OCI-LY7 (cell line): ENCODE results near the gene WDR90. TPM values are rescaled to one million over a fixed set of nuclear protein-coding genes. Genes with fewer than 3 reads are reported as not detected.
A peak's percentile ranks its signal among the peaks of the same experiment; 100 is the strongest.

Source experiments
- BruUV-seq: library from RNA; stranded (reverse); fragments of 400-500 nt; replicated peaks from 2 replicates; lab custom pipeline; 2021; lab: Mats Ljungman, UMichigan
- CTCF ChIA-PET: fragments of 300-600 bp; sonication (Branson Sonifier 250); formaldehyde crosslinking; loops from one replicate; lab custom pipeline; 2022; ENCODE audit warnings: antibody characterized with exemption; ENCODE audit not compliant: unreplicated experiment; lab: Charles Lee
- POLR2A ChIA-PET: fragments of 300-600 bp; sonication (Branson Sonifier 250); formaldehyde crosslinking; loops from one replicate; lab custom pipeline; 2022; ENCODE audit warnings: antibody characterized with exemption; lab: Charles Lee
- DNase-seq: peaks from one replicate; pipeline ENCODE4 v3.0.0-alpha.2; 2015; ENCODE audit warnings: low spot score
- H2AFZ ChIP-seq: fragments of 200-600 bp; sonication (generic), shearing (Covaris generic); 2 replicates; pipeline ENCODE4 v1.6.1; 2014; ENCODE audit warnings: mild to moderate bottlenecking, antibody characterized with exemption, low read length, moderate library complexity
- H3K27ac ChIP-seq: fragments of 200-600 bp; sonication (generic); 2 replicates; pipeline ENCODE4 v1.5.1; 2014; ENCODE audit warnings: mixed run types, low read depth, mild to moderate bottlenecking, moderate library complexity, low read length, inconsistent platforms; ENCODE audit not compliant: poor library complexity, severe bottlenecking
- H3K36me3 ChIP-seq: fragments of 200-600 bp; sonication (generic); 2 replicates; pipeline ENCODE4 v1.6.1; 2014; ENCODE audit warnings: mild to moderate bottlenecking, antibody characterized with exemption, low read length, moderate library complexity, mixed read lengths; ENCODE audit not compliant: insufficient read depth
- H3K4me1 ChIP-seq: fragments of 200-600 bp; sonication (generic); 2 replicates; pipeline ENCODE4 v1.5.1; 2014; ENCODE audit warnings: mild to moderate bottlenecking, low read length; ENCODE audit not compliant: insufficient read depth, poor library complexity, severe bottlenecking
- H3K4me2 ChIP-seq: fragments of 200-600 bp; sonication (generic); 2 replicates; pipeline ENCODE4 v1.6.1; 2014; ENCODE audit warnings: mild to moderate bottlenecking, low read length
- H3K4me3 ChIP-seq: fragments of 200-600 bp; sonication (generic); 2 replicates; pipeline ENCODE4 v1.5.1; 2014; ENCODE audit warnings: mild to moderate bottlenecking, low read depth, low read length; ENCODE audit not compliant: poor library complexity, severe bottlenecking
- H3K79me2 ChIP-seq: fragments of 200-600 bp; sonication (generic); 2 replicates; pipeline ENCODE4 v1.6.1; 2016; ENCODE audit warnings: low read depth, mild to moderate bottlenecking, low read length, moderate library complexity, mixed read lengths; ENCODE audit not compliant: insufficient read depth
- H3K9me2 ChIP-seq: fragments of 200-600 bp; sonication (generic); 2 replicates; pipeline ENCODE4 v1.6.1; 2016; ENCODE audit warnings: mild to moderate bottlenecking, low read length, mixed read lengths; ENCODE audit not compliant: insufficient read depth
- H3K9me3 ChIP-seq: fragments of 200-600 bp; sonication (generic); 2 replicates; pipeline ENCODE4 v1.6.1; 2014; ENCODE audit warnings: mild to moderate bottlenecking, mixed run types, low read length, mixed read lengths
- H4K20me1 ChIP-seq: fragments of 200-600 bp; sonication (generic); 2 replicates; pipeline ENCODE4 v1.6.1; 2014; ENCODE audit warnings: mild to moderate bottlenecking, antibody characterized with exemption, low read length, moderate library complexity, mixed read lengths; ENCODE audit not compliant: insufficient read depth
- EZH2phosphoT487 ChIP-seq: fragments of 200-600 bp; sonication (generic); IDR thresholded peaks from 2 replicates; pipeline ENCODE4 v1.6.1; 2018; ENCODE audit warnings: low read depth, borderline replicate concordance, mild to moderate bottlenecking, mixed run types, antibody characterized with exemption, low read length, moderate library complexity, mixed read lengths
- intact Hi-C: fragments of 100-400 bp; cut with micrococcal nuclease; formaldehyde crosslinking; loops from one replicate; pipeline ENCODE4 v1.10.0; 2022; ENCODE audit not compliant: unreplicated experiment
- total RNA-seq, 2 experiments: library from RNA; depleted of rRNA in 1 of 2; stranded (reverse); fragments of >200 nt in 1 of 2; shearing (Covaris generic) in 1 of 2; gene quantifications; 2 replicates each; pipeline ENCODE4 v1.2.3, GENCODE V29; 2014 to 2022
- TF ChIP-seq, protein P1 (sequence below): fragments of 200-600 bp; sonication (generic); conservative IDR thresholded peaks from 2 replicates; pipeline ENCODE4 v1.5.1; 2014; ENCODE audit warnings: mild to moderate bottlenecking, antibody characterized with exemption, low read length, moderate library complexity, mixed read lengths

WDR90 gene
- total RNA-seq, 2 experiments from 2014 or later = 110 to 153 TPM

DNA sequence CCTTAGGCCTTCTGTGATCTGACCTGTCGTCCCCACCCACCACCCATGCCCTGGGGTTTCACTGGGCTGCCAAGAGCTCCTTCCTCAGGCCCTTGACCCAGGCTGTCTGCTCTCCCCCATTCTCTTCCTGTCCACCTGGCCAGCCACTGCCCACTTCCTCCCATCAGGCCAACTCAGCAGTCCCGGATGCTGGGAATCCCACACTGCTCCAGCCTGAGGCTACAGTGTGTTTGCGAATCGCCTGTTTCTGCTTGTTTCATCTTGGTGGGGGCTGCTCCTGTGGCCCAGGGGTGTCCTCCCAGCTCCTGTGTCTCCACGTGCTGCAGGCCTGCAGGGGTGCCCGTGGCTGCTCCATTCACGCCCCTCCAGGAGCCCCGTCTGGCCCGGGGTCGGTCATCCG lies 64.9 kb downstream of the WDR90 start:
- intact Hi-C loops = no loop called here
- CTCF ChIA-PET = no interaction called here
- TF ChIP-seq, protein P1, sequence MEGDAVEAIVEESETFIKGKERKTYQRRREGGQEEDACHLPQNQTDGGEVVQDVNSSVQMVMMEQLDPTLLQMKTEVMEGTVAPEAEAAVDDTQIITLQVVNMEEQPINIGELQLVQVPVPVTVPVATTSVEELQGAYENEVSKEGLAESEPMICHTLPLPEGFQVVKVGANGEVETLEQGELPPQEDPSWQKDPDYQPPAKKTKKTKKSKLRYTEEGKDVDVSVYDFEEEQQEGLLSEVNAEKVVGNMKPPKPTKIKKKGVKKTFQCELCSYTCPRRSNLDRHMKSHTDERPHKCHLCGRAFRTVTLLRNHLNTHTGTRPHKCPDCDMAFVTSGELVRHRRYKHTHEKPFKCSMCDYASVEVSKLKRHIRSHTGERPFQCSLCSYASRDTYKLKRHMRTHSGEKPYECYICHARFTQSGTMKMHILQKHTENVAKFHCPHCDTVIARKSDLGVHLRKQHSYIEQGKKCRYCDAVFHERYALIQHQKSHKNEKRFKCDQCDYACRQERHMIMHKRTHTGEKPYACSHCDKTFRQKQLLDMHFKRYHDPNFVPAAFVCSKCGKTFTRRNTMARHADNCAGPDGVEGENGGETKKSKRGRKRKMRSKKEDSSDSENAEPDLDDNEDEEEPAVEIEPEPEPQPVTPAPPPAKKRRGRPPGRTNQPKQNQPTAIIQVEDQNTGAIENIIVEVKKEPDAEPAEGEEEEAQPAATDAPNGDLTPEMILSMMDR = no peak
- no peak for TF ChIP-seq EZH2phosphoT487
- Histone ChIP-seq H4K20me1 (no peaks in the 10 kb centered on the region), H3K27ac (no peak overlapping the region), H3K36me3 (no peaks in the 10 kb centered on the region), H3K4me3 (no peak overlapping the region), H3K4me2 (peak overlapping the region; percentile 58; the same call in 1 of the 2 replicates), H3K9me3 (no peaks in the 10 kb centered on the region), H3K4me1 (peaks cover 25% of the 10 kb centered on the region), H3K79me2 (no peaks in the 10 kb centered on the region), H2AFZ (no peak overlapping the region), H3K9me2 (no peaks in the 10 kb centered on the region)
- no TSS peak for BruUV-seq
- no peak for DNase-seq
- POLR2A ChIA-PET = interaction anchor here (2.0 kb wide), 1 partner anchor 14 kb away, joined by 5 read pairs; no protein-coding TSS in a partner anchor

DNA sequence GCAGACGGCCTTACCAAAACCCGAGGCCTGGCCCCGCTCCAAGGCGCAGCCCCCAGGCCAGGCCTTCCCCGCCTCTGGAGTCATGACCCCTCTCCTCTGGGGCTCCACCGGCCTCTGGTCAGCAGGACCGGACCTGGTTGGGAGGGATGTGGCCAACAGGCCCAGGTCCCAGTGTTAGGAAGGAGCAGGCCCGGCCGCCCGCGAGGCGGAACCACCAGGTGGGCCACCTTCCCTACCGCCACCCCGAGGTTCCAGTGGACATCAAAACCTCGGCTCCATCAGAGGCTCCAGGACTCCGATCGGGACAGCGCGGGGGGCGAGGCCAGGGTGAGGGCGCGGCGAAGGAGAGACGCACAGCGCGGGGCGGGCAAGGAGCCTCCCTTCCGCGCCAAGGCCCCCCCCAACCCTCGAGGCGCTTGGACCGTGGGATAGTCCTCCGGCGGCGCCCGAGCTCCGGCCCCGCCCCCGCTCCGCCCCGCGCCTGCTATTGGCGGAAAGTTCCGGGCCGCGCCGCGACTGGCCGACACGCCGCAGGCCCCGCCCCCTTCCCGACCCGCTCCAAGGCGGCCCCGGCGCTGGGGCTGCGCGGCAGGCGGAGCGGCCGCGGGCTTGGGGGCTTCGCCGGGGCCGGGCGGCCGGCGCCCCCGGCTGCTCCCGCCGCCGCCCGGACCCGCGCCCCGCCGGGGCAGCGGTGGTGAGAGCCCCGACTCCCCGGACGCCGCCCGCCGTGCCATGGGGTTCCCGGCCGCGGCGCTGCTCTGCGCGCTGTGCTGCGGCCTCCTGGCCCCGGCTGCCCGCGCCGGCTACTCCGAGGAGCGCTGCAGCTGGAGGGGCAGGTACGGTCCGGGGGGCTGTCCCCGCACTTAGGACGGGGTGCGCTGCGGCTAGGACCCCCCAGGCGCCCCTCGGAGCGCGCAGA lies 65.7 kb downstream of the WDR90 start, which contains the start of gene METRN:
TSS of gene METRN (plus strand) at position 561 of the 919 bp plus-strand sequence. CDS start at position 733, 172 bp downstream.
- CTCF ChIA-PET = no interaction called here
- Histone ChIP-seq H3K79me2 (no peaks in the 10 kb centered on the region), H3K4me2 (peak within 1 kb of the TSS; percentile 69), H3K9me2 (no peaks in the 10 kb centered on the region), H3K27ac (no peak within 1 kb of the TSS), H4K20me1 (no peaks in the 10 kb centered on the region), H3K36me3 (no peaks in the 10 kb centered on the region), H2AFZ (no peak within 1 kb of the TSS), H3K4me3 (peak within 1 kb of the TSS; percentile 65), H3K9me3 (no peaks in the 10 kb centered on the region), H3K4me1 (peaks cover 33% of the 10 kb centered on the region)
- peak; percentile 89 for DNase-seq
- intact Hi-C loops = no loop called here
- POLR2A ChIA-PET = interaction anchor here (0.5 to 2.0 kb wide), 4 partner anchors 13 to 997 kb away, joined by 3 to 8 read pairs (median 4); partner anchors contain the start of genes CHTF18 and RPUSD1
- no peak for TF ChIP-seq EZH2phosphoT487
- TF ChIP-seq, protein P1 = no peak
- BruUV-seq = no TSS peak
